Upper lobe of left lung (tissue), 4 donors: Measurements from ENCODE around the gene TBX1.

Source experiments
- CTCF ChIP-seq, 6 experiments: fragments of 450-650 bp in 4 of 6; fragments of 200-600 bp in 2 of 6; sonication (generic) in 2 of 6; IDR thresholded peaks; one replicate each; pipeline ENCODE4 v1.5.1; 2016 to 2019; ENCODE audit warnings: antibody characterized with exemption in 6 of 6
- POLR2AphosphoS5 ChIP-seq, 2 donors: sonication (generic); formaldehyde crosslinking; IDR thresholded peaks; one replicate each; pipeline ENCODE4 v1.5.1; 2017; ENCODE audit warnings: antibody characterized with exemption in 2 of 2

GRCh38 chr22:19767427-19768341 lies 7.1 kb downstream of the TBX1 start:
- no peak for TF ChIP-seq CTCF (IDR thresholded peaks at IDR 0.05)
- no peak for TF ChIP-seq POLR2AphosphoS5 (IDR thresholded peaks at IDR 0.05)
